Transverse colon (tissue), 4 donors: ENCODE measurements around the gene FAM13A. TPM values are rescaled to one million over a fixed set of nuclear protein-coding genes. Genes with fewer than 3 reads are reported as not detected.

Source experiments
- DNase-seq: peaks from one replicate; pipeline ENCODE4 v3.0.0-alpha.2; 2019
- H3K27ac ChIP-seq, 4 donors: fragments of 200-600 bp; sonication (generic); 2 replicates each; pipeline ENCODE4 v1.5.1; 2016 to 2018; ENCODE audit warnings: inconsistent platforms in 4 of 4
- H3K27me3 ChIP-seq: fragments of 200-600 bp; sonication (generic); 2 replicates; pipeline ENCODE4 v1.5.1; 2017; ENCODE audit warnings: inconsistent platforms
- H3K36me3 ChIP-seq, 4 donors: fragments of 200-600 bp; sonication (generic); 2 replicates each; pipeline ENCODE4 v1.5.1; 2017 to 2019; ENCODE audit warnings: inconsistent platforms in 4 of 4
- H3K4me1 ChIP-seq, 4 donors: fragments of 200-600 bp; sonication (generic); 2 replicates each; pipeline ENCODE4 v1.5.1; 2017 to 2020; ENCODE audit warnings: inconsistent platforms in 4 of 4
- H3K4me3 ChIP-seq, 4 donors: fragments of 200-600 bp; sonication (generic); 1 replicate in 1 of 4; 2 replicates in 3 of 4; pipeline versions ENCODE4 v1.5.1 to v1.6.1; 2017 to 2019; ENCODE audit warnings: inconsistent platforms in 4 of 4
- H3K9me3 ChIP-seq, 2 donors: fragments of 200-600 bp; sonication (generic); 2 replicates each; pipeline ENCODE4 v1.5.1; 2017 to 2019; ENCODE audit warnings: inconsistent platforms in 2 of 2
- CTCF ChIP-seq, 5 experiments: fragments of 200-600 bp in 3 of 5; fragments of 450-650 bp in 2 of 5; sonication (generic) in 3 of 5; IDR thresholded peaks; 1 replicate in 2 of 5; 2 replicates in 3 of 5; pipeline ENCODE4 v1.5.1; 2016 to 2017; ENCODE audit warnings: antibody characterized with exemption in 5 of 5, inconsistent platforms in 3 of 5, mild to moderate bottlenecking in 2 of 5, moderate library complexity in 1 of 5
- EP300 ChIP-seq: sonication (generic); formaldehyde crosslinking; IDR thresholded peaks from one replicate; pipeline ENCODE4 v1.6.1; 2017; ENCODE audit warnings: antibody characterized with exemption, low read depth
- POLR2A ChIP-seq: fragments of 450-650 bp; IDR thresholded peaks from one replicate; pipeline ENCODE4 v1.6.1; 2016; ENCODE audit warnings: antibody characterized with exemption, mild to moderate bottlenecking, moderate library complexity
- POLR2AphosphoS5 ChIP-seq, 3 donors: sonication (generic); formaldehyde crosslinking; IDR thresholded peaks; one replicate each; pipeline ENCODE4 v1.6.1; 2016; ENCODE audit warnings: antibody characterized with exemption in 3 of 3
- WGBS, 2 donors: methylation state at CpG; one replicate each; pipeline ENCODE4 v1.1.5; 2018; ENCODE audit warnings: low coverage in 1 of 2; 5-methylcytosine and 5-hydroxymethylcytosine counted together
- in situ Hi-C, 4 donors: fragments of 200-750 bp; cut with MboI; loops; one replicate each; pipeline versions ENCODE4 v1.15.0 to v1.15.1; 2017; ENCODE audit warnings: low sequenced_read_pairs in 3 of 4, low pct_ligation_motif_present in 1 of 4, low pct_unique_long_range_greater_than_20kb in 1 of 4
- intact Hi-C: fragments of 100-400 bp; cut with DNase I; formaldehyde crosslinking; loops from one replicate; pipeline ENCODE4 v1.15.1; 2023; ENCODE audit warnings: low total_unique reads
- total RNA-seq, 4 donors: library from RNA; depleted of rRNA; stranded (reverse); fragments of >200 nt; gene quantifications; one replicate each; pipeline ENCODE4 v1.1.0, GENCODE V29; 2016

Gene FAM13A
- total RNA-seq, 4 donors from 2014 or later, result 57.6 to 88.6 (median 67.6) TPM

GRCh38 chr4:88897752-88898151, 159.2 kb downstream of the FAM13A start:
- TF ChIP-seq POLR2A, result no peak
- no peak for TF ChIP-seq EP300
- no peak for TF ChIP-seq CTCF (IDR thresholded peaks at IDR 0.05)
- no peak for TF ChIP-seq POLR2AphosphoS5 (IDR thresholded peaks at IDR 0.05)
- Histone ChIP-seq H3K27ac (no peak overlapping the region), H3K9me3 (no peaks in the 10 kb centered on the region), H3K36me3 (no peaks in the 10 kb centered on the region), H3K4me1 (no peaks in the 10 kb centered on the region), H3K4me3 (no peak overlapping the region), H3K27me3 (no peaks in the 10 kb centered on the region)
- in situ Hi-C loops (no loop called here), intact Hi-C loops (no loop called here)
- DNase-seq, result no peak

- H3K27ac ChIP-seq, result no peak overlapping the region
- 88 to 100% methylated on average over 1 to 2 of the region's 2 CpGs for WGBS, 2 donors
- no peaks in the 10 kb centered on the region for H3K36me3 ChIP-seq
- no peaks in the 10 kb centered on the region for H3K9me3 ChIP-seq
- H3K4me3 ChIP-seq, result no peak overlapping the region
- intact Hi-C loops, result no loop called here
- no peaks in the 10 kb centered on the region for H3K27me3 ChIP-seq
- no peak for TF ChIP-seq EP300
- no peak for TF ChIP-seq CTCF (IDR thresholded peaks at IDR 0.05)
- no peak for TF ChIP-seq POLR2AphosphoS5 (IDR thresholded peaks at IDR 0.05)
- no peak for TF ChIP-seq POLR2A
- H3K4me1 ChIP-seq, result no peaks in the 10 kb centered on the region
- no peak for DNase-seq
- in situ Hi-C loops, result no loop called here
Measured at GRCh38 chr4:88897180-88897579, 159.8 kb downstream of the FAM13A start.

GRCh38 chr4:88893961-88894360, 163.0 kb downstream of the FAM13A start:
- no peak overlapping the region for H3K4me3 ChIP-seq
- intact Hi-C loops (no loop called here), in situ Hi-C loops (no loop called here)
- no peak for TF ChIP-seq POLR2AphosphoS5 (IDR thresholded peaks at IDR 0.05)
- no peak for TF ChIP-seq CTCF (IDR thresholded peaks at IDR 0.05)
- TF ChIP-seq POLR2A, result no peak
- no peak for TF ChIP-seq EP300
- no peak for DNase-seq
- 87 to 90% methylated on average over 1 of the region's 1 CpG for WGBS, 2 donors
- H3K27me3 ChIP-seq, result no peaks in the 10 kb centered on the region
- H3K9me3 ChIP-seq, result no peaks in the 10 kb centered on the region
- no peak overlapping the region for H3K27ac ChIP-seq
- peaks cover 0 to 11% (median 1%) of the 10 kb centered on the region in 4 donors for H3K4me1 ChIP-seq
- no peaks in the 10 kb centered on the region for H3K36me3 ChIP-seq

- DNase-seq, result no peak
- Histone ChIP-seq H3K27me3 (no peaks in the 10 kb centered on the region), H3K9me3 (no peaks in the 10 kb centered on the region), H3K4me3 (no peak overlapping the region), H3K36me3 (no peaks in the 10 kb centered on the region), H3K4me1 (peaks cover 0 to 11% (median 1%) of the 10 kb centered on the region in 4 donors), H3K27ac (no peak overlapping the region)
- in situ Hi-C loops, result no loop called here
- intact Hi-C loops, result no loop called here
- WGBS, 2 donors, result 75 to 96% methylated on average over 1 of the region's 1 CpG
- TF ChIP-seq EP300 (no peak), POLR2AphosphoS5 (IDR thresholded peaks at IDR 0.05) (no peak), CTCF (IDR thresholded peaks at IDR 0.05) (no peak), POLR2A (no peak)
Measured at GRCh38 chr4:88892646-88893045, 164.3 kb downstream of the FAM13A start.
